IPS-NIHi7 (cell line): ENCODE results near the gene PELI2.
"Not testable (repeated sequence)": the region's sequence is repeated elsewhere in the genome, so short reads cannot be mapped to it uniquely, and the experiment has no call there.

Source experiments
- DNase-seq: peaks from one replicate; pipeline ENCODE4 v3.0.0; 2012; ENCODE audit warnings: mixed read lengths; ENCODE audit errors: extremely low spot score

Gene PELI2

GRCh38 chr14:56143025-56143424, 24.8 kb downstream of the PELI2 start:
- no peak for DNase-seq

DNA sequence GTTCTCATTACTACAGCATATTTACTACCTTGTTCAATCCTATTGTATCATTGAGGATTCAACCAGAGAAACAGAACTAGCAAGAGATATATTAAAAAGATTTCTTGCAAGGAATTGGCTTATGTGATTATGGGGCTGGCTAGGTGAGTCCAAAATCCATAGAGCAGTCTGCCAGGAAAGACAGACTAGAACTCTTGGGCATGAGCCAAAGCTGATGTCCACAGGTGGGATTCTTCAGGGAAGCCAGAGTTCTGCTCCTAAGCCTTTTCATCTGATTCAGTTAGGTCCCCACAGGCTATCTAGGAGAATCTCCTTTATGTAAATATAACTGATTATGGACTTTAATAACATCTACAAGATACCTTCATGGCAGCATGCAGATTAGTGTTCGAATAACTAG, 26.0 kb downstream of the PELI2 start:
- no peak for DNase-seq

DNA sequence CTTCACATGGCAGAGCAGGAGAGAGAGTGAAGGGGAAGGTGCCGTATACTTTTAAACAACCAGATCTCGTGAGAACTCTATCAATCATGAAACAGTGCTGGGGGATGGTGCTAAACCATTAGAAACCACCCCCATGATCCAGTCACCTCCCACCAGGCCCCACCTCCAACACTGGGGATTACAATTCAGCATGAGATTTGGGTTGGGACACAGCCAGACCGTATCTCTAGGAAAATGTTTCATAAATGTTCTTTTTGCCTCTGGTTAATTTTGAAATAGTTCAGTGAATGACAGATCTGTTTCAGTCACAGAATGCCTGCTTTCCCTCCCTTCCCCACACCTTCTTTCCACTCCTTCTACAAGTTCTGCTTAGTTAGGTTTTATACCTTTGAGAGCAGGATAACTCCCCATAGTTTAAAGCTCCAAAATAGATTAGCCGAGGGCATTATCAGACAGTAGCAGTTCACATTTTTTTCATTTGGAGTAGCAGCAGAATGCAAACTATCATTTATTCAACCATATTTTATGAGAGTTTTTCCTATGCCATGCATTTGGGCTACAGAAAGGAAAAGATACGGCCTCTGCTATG, 27.1 kb downstream of the PELI2 start:
- no peak for DNase-seq

DNA sequence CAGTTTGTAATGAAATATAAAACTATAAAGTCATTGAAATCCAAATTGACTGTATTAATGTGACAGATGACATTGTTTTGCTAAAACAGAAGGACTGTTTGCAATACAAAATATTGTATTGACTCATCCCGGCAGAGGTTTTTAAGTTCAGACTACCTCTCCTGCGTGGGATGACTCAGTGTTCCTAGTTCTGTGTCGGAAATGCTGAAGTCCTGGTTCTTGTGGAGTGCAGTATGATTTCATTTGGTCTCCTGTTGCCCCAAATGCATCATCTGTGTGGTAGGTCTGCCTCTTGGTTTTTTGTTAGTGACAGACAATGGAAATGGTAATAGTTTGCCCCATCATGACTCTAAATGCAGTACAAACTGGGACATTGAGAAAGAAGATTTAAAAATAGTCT, 27.8 kb downstream of the PELI2 start:
- no peak for DNase-seq

GRCh38 chr14:56147449-56147848, 29.2 kb downstream of the PELI2 start:
- no peak for DNase-seq

DNA sequence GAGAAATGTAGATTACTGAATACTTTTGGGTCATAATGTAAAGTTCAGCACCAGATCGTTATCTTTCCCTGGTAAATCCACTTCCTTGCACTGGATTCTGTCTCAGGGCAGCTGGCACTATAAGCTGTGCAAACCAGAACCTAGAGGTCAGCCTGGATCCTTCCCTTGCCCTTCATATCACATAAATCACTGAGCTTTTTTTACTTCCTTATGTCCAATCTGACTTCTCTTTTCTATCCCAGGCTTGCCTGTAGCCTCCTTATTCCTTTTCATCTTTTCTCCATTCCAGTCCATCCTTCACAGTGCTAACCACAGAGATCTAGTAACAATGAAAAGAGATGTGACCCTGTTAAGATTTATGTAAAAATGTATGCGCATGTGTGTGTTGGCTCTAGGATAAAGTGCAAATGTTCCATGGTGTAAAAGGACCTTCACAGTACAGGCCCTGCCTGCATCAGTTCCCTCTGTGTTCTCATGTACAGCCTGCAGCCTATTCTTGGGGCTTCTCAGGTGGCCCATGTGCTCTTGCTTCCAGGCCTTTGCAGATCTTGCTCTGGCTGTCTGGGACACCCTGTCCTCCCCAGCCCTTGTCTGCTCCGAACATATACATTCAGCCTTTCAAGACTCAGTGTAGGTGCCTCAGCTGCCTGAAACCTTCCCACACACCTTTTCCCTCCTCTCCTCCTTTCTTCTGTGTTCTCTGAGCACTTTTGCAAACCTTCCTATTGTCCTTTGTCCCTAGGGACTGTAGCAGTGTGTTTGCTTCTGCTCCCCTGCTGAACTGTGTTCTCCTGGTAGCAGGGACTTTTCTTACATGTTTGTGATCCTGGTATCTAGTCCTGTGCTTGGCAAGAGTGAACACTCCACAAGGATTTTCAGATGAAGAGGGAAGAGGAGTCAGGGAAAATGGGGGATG, 30.0 kb downstream of the PELI2 start:
- DNase-seq, result no peak

GRCh38 chr14:56149151-56149550, 30.9 kb downstream of the PELI2 start:
- no peak for DNase-seq

- DNase-seq, result no peak
Measured at GRCh38 chr14:56149995-56150394, 31.8 kb downstream of the PELI2 start.

DNA sequence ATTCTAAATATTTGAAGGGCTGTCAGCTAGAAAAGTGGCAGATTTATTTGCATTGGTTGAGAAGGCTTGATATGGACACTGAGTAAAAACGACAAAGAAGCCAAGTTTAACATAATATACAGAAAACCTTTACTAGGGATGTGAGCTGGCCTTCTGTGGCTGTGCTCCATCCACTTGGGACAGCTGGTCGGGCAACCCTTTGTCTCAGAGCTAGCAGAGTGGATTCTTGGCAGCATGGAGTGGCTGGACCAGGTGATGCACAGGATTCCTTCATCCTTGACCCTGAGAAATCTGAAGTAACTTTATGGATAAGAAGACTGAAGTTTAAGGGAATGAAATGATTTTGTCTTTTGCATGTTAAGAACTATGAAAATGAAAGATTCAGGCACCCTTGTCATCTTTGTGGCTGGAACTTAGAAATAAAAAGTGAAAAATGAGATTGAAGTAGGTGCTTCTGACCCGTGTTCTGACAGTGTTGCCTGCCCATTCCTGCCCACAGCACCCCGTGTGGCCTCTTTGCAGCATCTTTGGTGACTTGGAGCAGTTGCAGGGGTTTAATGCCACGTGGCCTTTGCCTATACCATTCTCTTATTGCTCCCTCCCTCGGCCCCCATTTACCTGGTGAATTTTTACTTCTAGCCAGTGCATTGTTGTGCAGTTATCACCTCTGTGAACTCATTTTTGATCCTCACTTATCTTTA, 32.6 kb downstream of the PELI2 start:
- DNase-seq, result no peak

GRCh38 chr14:56152221-56152620, 34.0 kb downstream of the PELI2 start:
- no peak for DNase-seq

- DNase-seq, result no peak
Measured at GRCh38 chr14:56153267-56153666, 35.1 kb downstream of the PELI2 start.

GRCh38 chr14:56154321-56154720, 36.1 kb downstream of the PELI2 start:
- no peak for DNase-seq

DNA sequence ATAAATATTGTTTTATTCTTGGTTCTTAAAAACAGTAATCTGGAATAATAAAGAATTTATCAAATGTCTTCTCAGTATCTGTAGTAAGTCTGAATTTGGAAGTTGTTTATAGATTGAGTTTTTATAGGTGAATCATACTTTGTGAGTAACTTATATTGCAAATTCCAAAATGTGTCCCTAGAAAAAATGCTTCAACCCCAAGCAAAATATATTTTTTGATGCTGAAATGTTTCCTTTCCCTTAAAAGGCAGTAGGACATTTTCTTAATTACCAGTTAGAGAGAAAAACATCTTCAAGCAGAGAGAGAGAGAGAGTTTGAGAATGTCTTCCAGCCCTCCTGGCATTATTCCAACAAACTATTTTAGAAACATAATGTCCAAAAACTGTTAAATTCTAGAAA, 37.9 kb downstream of the PELI2 start:
- no peak for DNase-seq

- no peak for DNase-seq
Measured at GRCh38 chr14:56159066-56159465, 40.9 kb downstream of the PELI2 start.

GRCh38 chr14:56160088-56160487, 41.9 kb downstream of the PELI2 start:
- no peak for DNase-seq

GRCh38 chr14:56161658-56162057, 43.4 kb downstream of the PELI2 start:
- DNase-seq, result no peak

GRCh38 chr14:56162476-56162875, 44.3 kb downstream of the PELI2 start:
- no peak for DNase-seq

DNA sequence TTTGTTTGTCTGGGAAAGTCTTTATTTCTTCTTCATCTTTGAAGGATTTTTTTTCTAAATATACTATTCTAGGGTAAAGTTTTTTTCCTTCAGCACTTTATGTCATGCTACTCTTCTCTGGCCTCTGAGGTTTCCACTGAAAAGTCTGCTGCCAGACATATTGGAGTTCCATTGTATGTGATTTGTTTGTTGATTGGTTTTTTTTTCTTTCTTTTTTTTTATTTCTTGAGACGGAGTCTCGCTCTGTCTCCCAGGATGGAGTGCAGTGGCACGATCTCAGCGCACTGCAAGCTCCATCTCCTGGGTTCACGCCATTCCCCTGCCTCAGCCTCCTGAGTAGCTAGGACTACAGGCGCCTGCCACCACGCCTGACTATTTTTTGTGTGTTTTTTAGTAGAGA, 48.4 kb downstream of the PELI2 start:
- not testable (repeated sequence) for DNase-seq

DNA sequence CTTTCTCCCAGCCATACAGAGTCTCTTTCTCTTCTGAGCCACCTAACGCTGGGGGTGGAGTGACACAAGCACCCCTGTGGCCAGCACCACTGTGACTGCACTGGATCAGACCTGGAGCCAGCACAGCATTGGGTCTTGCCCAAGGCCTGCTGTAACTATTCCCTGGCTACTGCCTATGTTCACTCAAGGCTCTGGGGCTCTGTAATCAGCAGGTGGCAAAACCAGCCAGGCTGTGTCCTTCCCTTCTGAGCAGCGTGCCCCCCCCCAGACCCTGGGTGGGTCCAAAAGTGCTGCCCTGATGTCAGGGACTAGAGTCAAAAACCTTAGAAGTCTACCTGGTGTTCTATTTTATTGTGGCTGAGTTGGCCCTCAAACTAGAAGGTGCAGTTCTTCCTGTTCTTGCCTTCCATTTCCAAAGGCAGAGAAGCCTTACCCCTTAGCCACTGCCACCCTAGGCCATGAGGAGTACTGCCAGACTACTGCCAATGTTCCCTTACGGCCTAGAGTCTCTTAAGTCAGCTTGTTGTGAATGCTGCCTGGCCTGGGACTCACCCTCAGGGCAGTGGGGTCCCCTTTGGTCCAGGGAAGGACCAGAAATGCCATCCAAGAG, 49.9 kb downstream of the PELI2 start:
- DNase-seq, result no peak

DNA sequence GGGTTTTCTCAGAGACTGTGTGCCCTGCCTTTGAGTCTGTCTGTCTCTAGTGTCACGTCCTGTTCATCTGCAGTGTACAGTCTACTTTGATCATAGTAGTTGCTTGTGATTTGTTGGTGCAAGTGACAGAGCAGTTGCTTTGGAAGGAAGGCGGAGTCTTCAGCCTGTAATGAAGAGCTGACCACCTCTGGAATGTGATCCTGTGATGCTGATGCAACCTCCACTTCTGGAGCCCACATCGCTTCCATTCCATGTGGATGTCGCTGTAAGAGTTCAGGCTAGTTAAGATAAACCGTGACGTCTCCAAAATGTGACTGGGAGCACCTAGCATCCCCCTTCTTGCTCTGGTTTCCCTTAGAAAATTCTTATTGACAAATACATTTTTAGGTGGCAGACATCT, 51.8 kb downstream of the PELI2 start:
- DNase-seq, result no peak

DNA sequence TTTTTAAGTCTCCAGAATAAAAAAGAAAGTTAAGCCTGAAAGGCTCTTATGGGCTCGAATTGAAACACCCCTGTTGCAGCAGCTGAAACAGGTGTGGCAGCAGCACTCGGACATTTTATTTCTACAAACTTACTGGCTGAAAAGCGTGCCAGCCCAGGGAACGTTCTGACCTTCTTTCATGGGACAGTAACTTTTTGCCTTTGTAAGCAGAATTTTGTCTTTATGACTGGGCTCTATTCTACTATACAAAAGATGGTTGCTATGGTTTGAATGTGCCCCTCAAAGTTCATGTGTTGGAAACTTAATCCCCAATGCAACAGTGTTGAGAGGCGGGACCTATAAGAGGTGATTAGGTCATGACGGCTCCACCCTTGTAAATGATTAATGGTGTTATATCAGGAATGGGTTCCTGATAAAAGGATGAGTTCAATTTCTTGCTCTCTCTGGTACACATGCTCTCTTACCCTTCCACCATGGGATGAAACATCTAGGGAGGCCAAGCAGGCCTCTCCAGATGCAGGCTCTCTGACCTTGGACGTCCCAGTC, 52.7 kb downstream of the PELI2 start:
- DNase-seq, result no peak

- no peak for DNase-seq
Measured at GRCh38 chr14:56172074-56172473, 53.9 kb downstream of the PELI2 start.
